GM21390 (cell line): ENCODE measurements around the gene CAMK2N1.

Source experiments
- ATAC-seq: cut with Tn5 transposase; IDR thresholded peaks from one replicate; pipeline ENCODE4 v1.9.1; 2021; ENCODE audit not compliant: unreplicated experiment

CAMK2N1 gene

GRCh38 chr1:20446796-20447195 is 39.2 kb downstream of the CAMK2N1 start:
- ATAC-seq: no peak

GRCh38 chr1:20445956-20446355 is 40.1 kb downstream of the CAMK2N1 start:
- no peak for ATAC-seq

- ATAC-seq: no peak
Observed at GRCh38 chr1:20443703-20444586, 42.1 kb downstream of the CAMK2N1 start.

DNA sequence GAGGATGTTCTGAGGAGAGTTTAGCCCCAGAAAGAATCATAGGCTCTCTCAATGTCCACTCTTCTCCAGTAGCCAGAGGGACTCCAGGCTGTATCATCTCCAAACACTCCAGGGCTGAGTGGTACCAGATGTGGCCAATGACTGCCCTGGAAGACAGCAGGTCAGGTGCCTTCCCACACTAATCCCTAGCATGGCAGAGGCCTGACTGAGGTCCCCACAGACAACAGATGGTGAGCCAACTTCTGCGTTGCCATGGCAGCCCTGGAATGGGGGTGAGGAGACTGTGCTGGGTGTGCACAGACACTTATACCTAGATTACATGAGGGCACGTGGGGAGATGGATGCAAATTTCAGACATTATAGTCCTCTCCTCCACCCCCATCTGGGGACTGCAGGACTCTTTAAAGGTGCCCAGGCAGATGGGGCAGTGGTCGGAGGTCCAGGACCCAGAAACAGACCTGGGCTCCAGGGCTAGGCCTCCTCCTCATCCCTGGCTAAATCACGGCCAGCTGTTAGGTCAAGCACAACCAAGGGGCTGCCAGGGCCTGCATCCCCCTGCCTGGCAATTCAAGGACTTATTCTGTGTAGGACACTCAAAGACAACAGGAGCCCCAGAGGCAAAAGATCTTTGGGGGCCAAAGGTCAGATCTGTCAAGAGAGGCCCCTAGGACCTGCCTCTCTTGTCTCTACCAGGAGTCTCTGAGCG is 42.9 kb downstream of the CAMK2N1 start:
- ATAC-seq: no peak

DNA sequence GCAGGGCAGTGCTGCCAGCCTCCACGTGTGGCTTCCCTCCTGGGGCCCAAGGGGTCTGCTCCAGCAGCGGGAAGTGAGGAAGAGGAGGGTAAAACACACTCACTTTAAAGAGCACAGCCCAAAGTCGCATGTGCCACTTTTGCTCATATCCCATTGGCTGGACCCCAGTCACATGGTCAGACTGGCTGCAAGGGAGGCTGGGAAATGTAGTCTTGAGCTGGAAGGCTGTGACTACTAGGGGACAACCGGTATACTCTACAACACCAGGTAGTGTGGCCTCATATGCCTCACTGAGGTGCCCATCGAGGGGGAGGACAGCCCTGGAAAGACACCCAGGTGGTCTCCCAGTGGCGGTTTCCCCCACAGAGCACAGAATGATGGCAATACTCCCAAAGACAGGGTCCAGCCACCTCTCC is 45.2 kb downstream of the CAMK2N1 start:
- no peak for ATAC-seq

DNA sequence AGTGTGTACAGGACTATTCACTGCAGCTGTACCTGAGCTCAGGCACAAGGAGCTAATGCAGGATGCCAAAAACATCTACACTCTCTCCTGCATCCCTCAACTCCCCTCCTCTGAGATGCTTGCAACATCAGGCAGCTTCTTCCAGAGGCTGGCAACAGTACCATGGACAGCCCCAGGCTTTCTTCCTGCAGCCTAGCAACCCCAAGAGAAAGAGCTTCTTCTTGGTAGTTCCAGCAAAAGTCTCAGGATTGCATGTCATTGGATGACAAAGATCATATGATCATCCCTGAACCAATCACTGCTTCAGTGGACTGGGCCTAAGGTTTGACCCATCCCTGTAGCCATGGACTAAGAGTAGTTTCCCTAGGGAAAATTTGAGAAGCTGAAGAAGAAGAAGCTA is 46.7 kb downstream of the CAMK2N1 start:
- no peak for ATAC-seq

DNA sequence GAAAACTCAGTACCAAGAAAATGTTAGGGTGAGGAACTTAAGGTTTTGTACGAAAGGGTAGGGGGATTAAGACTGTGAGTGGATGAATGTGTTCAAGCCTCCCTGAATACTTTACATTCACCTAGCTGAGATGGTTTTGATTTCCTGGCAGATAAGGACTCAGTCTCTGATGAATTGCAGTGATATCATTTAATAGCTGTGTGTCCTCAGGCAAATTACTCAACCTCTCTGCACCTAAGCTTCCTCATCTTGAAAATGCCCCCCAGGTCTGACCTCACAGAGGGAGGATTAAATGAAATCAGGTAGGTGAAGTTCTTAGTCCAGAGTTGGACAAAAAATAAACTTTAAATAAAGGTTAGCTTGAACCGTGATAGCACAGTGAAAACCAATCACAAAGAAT is 48.4 kb downstream of the CAMK2N1 start:
- ATAC-seq: no peak

DNA sequence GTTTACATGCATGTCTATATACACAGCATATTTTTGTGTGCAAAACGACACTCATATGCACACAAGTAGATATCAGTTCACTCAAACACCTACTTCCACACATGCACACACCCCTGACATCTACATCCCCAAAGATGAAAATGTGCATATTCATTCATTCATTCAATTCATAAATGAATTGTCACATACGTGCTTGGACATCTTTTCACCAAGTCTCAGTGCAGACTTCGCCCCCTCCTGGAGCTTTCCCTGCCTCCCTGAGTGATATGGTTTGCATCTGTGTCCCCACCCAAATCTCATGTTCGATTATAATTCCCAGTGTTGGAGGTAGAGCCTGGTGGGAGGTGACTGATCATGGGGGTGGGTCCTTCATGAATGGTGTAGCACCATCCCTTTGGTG is 53.1 kb downstream of the CAMK2N1 start:
- ATAC-seq: no peak
